ENCODE measurements around the gene ASF1B.

The ASF1B gene

GRCh38 chr19:14138576-14139265 is 2.3 kb upstream of the ASF1B start:
- H3K4me3 ChIP-seq (ENCODE audit: control insufficient read depth, low read depth, low read length), result no peak overlapping the region
- TF ChIP-seq CTCF (IDR thresholded peaks at IDR 0.05; ENCODE audit: control insufficient read depth, insufficient read depth, low read depth, low read length, missing control alignments), result no peak
- no peak for DNase-seq (ENCODE audit: low read depth)

GRCh38 chr19:14135985-14136508 is 342 bp downstream of the ASF1B start:
- H3K4me3 ChIP-seq (ENCODE audit: control insufficient read depth, low read depth, low read length), result peak overlapping the region; percentile 76
- TF ChIP-seq CTCF (IDR thresholded peaks at IDR 0.05; ENCODE audit: control insufficient read depth, insufficient read depth, low read depth, low read length, missing control alignments), result no peak
- no peak for DNase-seq (ENCODE audit: low read depth)

- H3K4me3 ChIP-seq (ENCODE audit: control insufficient read depth, low read depth, low read length), result peak overlapping the region; percentile 76
- TF ChIP-seq CTCF (IDR thresholded peaks at IDR 0.05; ENCODE audit: control insufficient read depth, insufficient read depth, low read depth, low read length, missing control alignments), result no peak
- DNase-seq (ENCODE audit: low read depth), result no peak
Measured at GRCh38 chr19:14135355-14135754, 1.0 kb downstream of the ASF1B start.

- no peak for TF ChIP-seq CTCF (IDR thresholded peaks at IDR 0.05; ENCODE audit: control insufficient read depth, insufficient read depth, low read depth, low read length, missing control alignments)
- no peak overlapping the region for H3K4me3 ChIP-seq (ENCODE audit: control insufficient read depth, low read depth, low read length)
- no peak for DNase-seq (ENCODE audit: low read depth)
Measured at GRCh38 chr19:14127929-14128509, 8.4 kb downstream of the ASF1B start.

GRCh38 chr19:14127176-14127575 is 9.2 kb downstream of the ASF1B start:
- no peak overlapping the region for H3K4me3 ChIP-seq (ENCODE audit: control insufficient read depth, low read depth, low read length)
- no peak for TF ChIP-seq CTCF (IDR thresholded peaks at IDR 0.05; ENCODE audit: control insufficient read depth, insufficient read depth, low read depth, low read length, missing control alignments)
- no peak for DNase-seq (ENCODE audit: low read depth)

- no peak for DNase-seq (ENCODE audit: low read depth)
- H3K4me3 ChIP-seq (ENCODE audit: control insufficient read depth, low read depth, low read length), result no peak overlapping the region
- TF ChIP-seq CTCF (IDR thresholded peaks at IDR 0.05; ENCODE audit: control insufficient read depth, insufficient read depth, low read depth, low read length, missing control alignments), result no peak
Measured at GRCh38 chr19:14122924-14123323, 13.5 kb downstream of the ASF1B start.

Measured in AG09309 (cell line).